GM18502 (cell line): Measurements from ENCODE around the gene HEMK1.

Experiments used
- ATAC-seq: cut with Tn5 transposase; IDR thresholded peaks from one replicate; pipeline ENCODE4 v1.9.1; 2021; ENCODE audit warnings: mild to moderate bottlenecking; ENCODE audit not compliant: unreplicated experiment, poor library complexity

HEMK1 gene

GRCh38 chr3:50599115-50599715 is 29.9 kb downstream of the HEMK1 start:
- no peak for ATAC-seq

GRCh38 chr3:50599716-50600118 is 30.4 kb downstream of the HEMK1 start:
- no peak for ATAC-seq

- ATAC-seq = no peak
Observed at GRCh38 chr3:50600141-50600753, 30.9 kb downstream of the HEMK1 start.

- no peak for ATAC-seq
Observed at GRCh38 chr3:50600841-50601591, 31.7 kb downstream of the HEMK1 start.

- ATAC-seq = no peak
Observed at GRCh38 chr3:50602595-50603191, 33.4 kb downstream of the HEMK1 start.

GRCh38 chr3:50603261-50604109 is 34.2 kb downstream of the HEMK1 start:
- no peak for ATAC-seq

GRCh38 chr3:50604110-50604621 is 34.8 kb downstream of the HEMK1 start:
- no peak for ATAC-seq

GRCh38 chr3:50604628-50605588 is 35.6 kb downstream of the HEMK1 start:
- ATAC-seq = no peak

- ATAC-seq = no peak
Observed at GRCh38 chr3:50605901-50606326, 36.6 kb downstream of the HEMK1 start.

GRCh38 chr3:50606596-50606995 is 37.3 kb downstream of the HEMK1 start:
- ATAC-seq = no peak

GRCh38 chr3:50607271-50608091 is 38.2 kb downstream of the HEMK1 start:
- no peak for ATAC-seq

GRCh38 chr3:50608278-50608677 is 39.0 kb downstream of the HEMK1 start:
- ATAC-seq = no peak

- ATAC-seq = no peak
Observed at GRCh38 chr3:50609071-50609762, 39.9 kb downstream of the HEMK1 start.

- ATAC-seq = no peak
Observed at GRCh38 chr3:50609763-50610085, 40.4 kb downstream of the HEMK1 start.

GRCh38 chr3:50610181-50610971 is 41.1 kb downstream of the HEMK1 start:
- ATAC-seq = no peak

GRCh38 chr3:50610992-50611463 is 41.7 kb downstream of the HEMK1 start:
- ATAC-seq = no peak
